ENCODE results near the gene HOXA13. TPM values are rescaled to one million over a fixed set of nuclear protein-coding genes. Genes with fewer than 3 reads are reported as not detected.

The HOXA13 gene
- total and polyA plus RNA-seq, 3 experiments from 2014 or later = not detected

DNA sequence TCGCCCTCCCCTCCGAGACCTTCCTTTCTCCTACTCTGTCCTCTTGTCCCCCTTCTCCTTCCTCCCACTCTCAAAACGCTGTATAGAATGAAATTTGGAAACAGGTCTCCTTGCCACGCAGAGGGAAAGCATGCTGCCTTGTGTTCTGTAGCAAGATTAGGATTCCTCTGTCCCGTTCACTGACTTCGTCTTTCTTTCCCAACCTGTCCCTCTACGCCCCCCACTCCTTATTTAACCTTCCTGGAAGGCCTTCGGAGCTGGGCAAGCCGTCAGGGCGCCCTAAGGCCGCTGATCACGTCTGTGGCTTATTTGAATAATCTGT, 35.9 kb downstream of the HOXA13 start:
- Histone ChIP-seq H3K36me3 (ENCODE audit: insufficient read depth, low read length) (no peaks in the 10 kb centered on the region), H3K27ac (ENCODE audit: low read depth, low read length) (no peak overlapping the region), H3K9me3 (ENCODE audit: low read length) (no peaks in the 10 kb centered on the region), H3K4me3 (ENCODE audit: low read length) (no peak overlapping the region), H3K27me3 (ENCODE audit: insufficient read depth, low read length, poor library complexity, severe bottlenecking) (peaks cover 88% of the 10 kb centered on the region), H3K4me1 (ENCODE audit: insufficient read depth, low read length) (peaks cover 32% of the 10 kb centered on the region)
- no peak for DNase-seq
- CTCF ChIA-PET = interaction anchor here (5.6 kb wide), 1 partner anchor 13 kb away, joined by 71 read pairs; the partner anchor contains the start of gene HOXA3
- POLR2A ChIA-PET = no interaction called here
- H3K9me3 Mint-ChIP-seq = peaks cover 0 to 7% (median 0%) of the 10 kb centered on the region in 5 donors
- H3K27me3 Mint-ChIP-seq = peaks cover 86 to 88% of the 10 kb centered on the region in 2 donors
- peak overlapping the region in 3 of 8 donors; percentile 5 to 41 (median 21) for H3K27ac Mint-ChIP-seq
- no peaks in the 10 kb centered on the region for H3K36me3 Mint-ChIP-seq
- H3K4me1 Mint-ChIP-seq = peaks cover 23 to 34% (median 26%) of the 10 kb centered on the region in 3 donors
- H3K4me3 Mint-ChIP-seq = peak overlapping the region in 5 of 7 donors; percentile 13 to 37 (median 32)

- Histone ChIP-seq H3K4me1 (ENCODE audit: insufficient read depth, low read length) (peaks cover 32% of the 10 kb centered on the region), H3K36me3 (ENCODE audit: insufficient read depth, low read length) (no peaks in the 10 kb centered on the region), H3K27ac (ENCODE audit: low read depth, low read length) (no peak overlapping the region), H3K9me3 (ENCODE audit: low read length) (no peaks in the 10 kb centered on the region), H3K27me3 (ENCODE audit: insufficient read depth, low read length, poor library complexity, severe bottlenecking) (peaks cover 88% of the 10 kb centered on the region), H3K4me3 (ENCODE audit: low read length) (no peak overlapping the region)
- Mint-ChIP-seq H3K36me3 (no peaks in the 10 kb centered on the region), H3K4me3 (peak overlapping the region in 3 of 7 donors; percentile 23 to 37 (median 32)), H3K4me1 (peaks cover 23 to 34% (median 25%) of the 10 kb centered on the region in 3 donors), H3K27me3 (peaks cover 86 to 88% of the 10 kb centered on the region in 2 donors), H3K27ac (peak overlapping the region in 5 of 8 donors; percentile 5 to 41 (median 21)), H3K9me3 (peaks cover 0 to 4% (median 0%) of the 10 kb centered on the region in 5 donors)
- CTCF ChIA-PET = interaction anchor here (1.0 to 5.6 kb wide), 8 partner anchors 8 to 798 kb away, joined by 3 to 71 read pairs (median 20); partner anchors contain the start of genes HOXA11 and HOXA3
- POLR2A ChIA-PET = no interaction called here
- peak in 1 of 5 donors; percentile 39 for DNase-seq
Observed at GRCh38 chr7:27163288-27164044, 36.4 kb downstream of the HOXA13 start.

DNA sequence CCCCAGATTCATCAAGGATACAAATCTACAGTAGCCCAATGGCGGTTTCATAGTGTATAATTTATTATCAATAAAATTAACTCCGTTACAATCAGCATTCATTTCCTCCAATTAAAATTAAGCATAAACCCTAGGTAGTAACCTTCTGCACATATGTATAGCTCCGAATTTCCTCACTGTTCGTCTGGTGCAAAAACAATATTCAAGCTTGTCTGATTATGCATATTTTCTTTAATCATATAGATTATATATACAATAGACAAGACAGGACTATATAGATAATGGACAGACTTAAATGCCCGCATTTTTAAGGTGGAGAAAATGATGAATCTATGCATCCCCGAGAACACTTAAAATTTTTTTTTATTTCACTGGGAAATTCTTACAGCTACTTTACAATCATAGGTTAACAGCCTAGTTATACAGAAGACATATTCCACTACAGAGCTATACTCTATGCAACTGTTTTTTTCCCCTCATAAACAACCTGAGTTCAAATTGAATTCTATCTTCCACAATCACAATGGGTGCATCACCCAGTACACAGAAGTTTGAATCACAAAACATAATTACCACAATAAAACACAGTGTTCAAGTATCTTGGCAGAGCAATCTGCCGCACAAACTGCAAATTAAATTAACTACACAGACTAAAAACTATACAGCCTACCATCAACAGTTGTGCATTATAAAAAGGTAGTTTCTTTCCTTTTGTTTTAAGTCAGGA, 37.2 kb downstream of the HOXA13 start:
- Histone ChIP-seq H3K4me3 (ENCODE audit: low read length) (no peak overlapping the region), H3K9me3 (ENCODE audit: low read length) (no peaks in the 10 kb centered on the region), H3K27ac (ENCODE audit: low read depth, low read length) (no peak overlapping the region), H3K36me3 (ENCODE audit: insufficient read depth, low read length) (no peaks in the 10 kb centered on the region), H3K4me1 (ENCODE audit: insufficient read depth, low read length) (peaks cover 32% of the 10 kb centered on the region), H3K27me3 (ENCODE audit: insufficient read depth, low read length, poor library complexity, severe bottlenecking) (peaks cover 88% of the 10 kb centered on the region)
- no peak for DNase-seq
- Mint-ChIP-seq H3K36me3 (no peaks in the 10 kb centered on the region), H3K4me1 (peaks cover 23 to 41% (median 30%) of the 10 kb centered on the region in 3 donors), H3K27ac (peak overlapping the region in 1 of 8 donors; percentile 41), H3K4me3 (peak overlapping the region in 1 of 7 donors; percentile 31), H3K9me3 (peaks cover 0 to 7% (median 0%) of the 10 kb centered on the region in 5 donors), H3K27me3 (peaks cover 85 to 86% of the 10 kb centered on the region in 2 donors)
- POLR2A ChIA-PET = no interaction called here
- CTCF ChIA-PET = interaction anchor here (1.0 to 5.6 kb wide), 12 partner anchors 9 to 798 kb away, joined by 3 to 71 read pairs (median 14); partner anchors contain the start of genes HOXA11 and HOXA3

DNA sequence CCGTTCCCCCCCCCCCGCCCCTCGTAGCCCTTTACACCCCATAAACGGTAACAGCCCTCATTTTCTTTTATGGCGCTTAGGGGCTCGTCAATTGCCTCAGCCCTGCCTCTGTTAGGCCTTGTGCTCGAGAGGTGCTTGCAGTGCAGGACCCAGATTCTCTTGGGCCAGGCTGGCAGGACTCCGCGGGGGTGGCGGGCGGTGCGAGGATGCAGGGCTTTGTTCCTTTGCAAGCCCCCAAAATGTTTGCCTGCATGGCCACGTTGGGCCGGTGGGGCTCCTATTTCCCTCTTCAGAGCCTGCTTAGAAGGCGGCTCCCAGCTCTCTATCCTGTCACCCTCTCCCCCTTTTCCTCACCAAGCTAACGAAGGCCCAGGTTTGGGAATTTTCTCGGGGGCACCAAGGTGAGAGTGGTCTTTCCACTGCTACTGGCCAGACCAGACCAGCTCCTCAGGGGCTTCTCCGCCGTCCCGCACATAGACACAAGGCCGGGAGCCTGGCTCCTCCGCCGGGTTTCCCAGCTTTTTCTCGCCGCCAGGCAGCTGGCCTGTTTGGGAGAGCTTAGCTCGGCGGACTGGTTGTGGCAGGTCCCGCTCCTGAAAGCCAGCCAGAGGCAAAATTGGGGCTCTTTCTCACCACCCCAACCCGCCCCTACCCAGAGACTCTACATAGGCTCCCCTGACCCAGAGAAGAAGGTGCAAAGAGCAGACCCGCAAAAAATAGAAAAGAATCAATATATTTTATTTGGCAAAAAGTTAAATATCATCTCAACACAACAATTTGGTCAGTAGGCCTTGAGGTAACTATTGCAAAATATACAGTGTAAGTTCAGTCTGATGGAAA, 38.0 kb downstream of the HOXA13 start:
- H3K36me3 ChIP-seq (ENCODE audit: insufficient read depth, low read length) = no peaks in the 10 kb centered on the region
- CTCF ChIA-PET = interaction anchor here (0.7 to 5.6 kb wide), 15 partner anchors 10 to 1305 kb away, joined by 3 to 71 read pairs (median 14); partner anchors contain the start of genes HOXA11 and HOXA3
- H3K4me3 Mint-ChIP-seq = peak overlapping the region in 1 of 7 donors; percentile 31
- peaks cover 85 to 86% of the 10 kb centered on the region in 2 donors for H3K27me3 Mint-ChIP-seq
- H3K27me3 ChIP-seq (ENCODE audit: insufficient read depth, low read length, poor library complexity, severe bottlenecking) = peaks cover 84% of the 10 kb centered on the region
- H3K9me3 Mint-ChIP-seq = peaks cover 0 to 8% (median 0%) of the 10 kb centered on the region in 5 donors
- POLR2A ChIA-PET = interaction anchor here (1.2 kb wide), 1 partner anchor 11 kb away, joined by 3 read pairs; no protein-coding TSS in a partner anchor
- H3K4me1 ChIP-seq (ENCODE audit: insufficient read depth, low read length) = peaks cover 32% of the 10 kb centered on the region
- peak in 1 of 5 donors; percentile 43 for DNase-seq
- peak overlapping the region in 1 of 8 donors; percentile 41 for H3K27ac Mint-ChIP-seq
- no peak overlapping the region for H3K27ac ChIP-seq (ENCODE audit: low read depth, low read length)
- no peak overlapping the region for H3K4me3 ChIP-seq (ENCODE audit: low read length)
- H3K4me1 Mint-ChIP-seq = peaks cover 24 to 45% (median 30%) of the 10 kb centered on the region in 3 donors
- H3K36me3 Mint-ChIP-seq = no peaks in the 10 kb centered on the region
- no peaks in the 10 kb centered on the region for H3K9me3 ChIP-seq (ENCODE audit: low read length)

DNA sequence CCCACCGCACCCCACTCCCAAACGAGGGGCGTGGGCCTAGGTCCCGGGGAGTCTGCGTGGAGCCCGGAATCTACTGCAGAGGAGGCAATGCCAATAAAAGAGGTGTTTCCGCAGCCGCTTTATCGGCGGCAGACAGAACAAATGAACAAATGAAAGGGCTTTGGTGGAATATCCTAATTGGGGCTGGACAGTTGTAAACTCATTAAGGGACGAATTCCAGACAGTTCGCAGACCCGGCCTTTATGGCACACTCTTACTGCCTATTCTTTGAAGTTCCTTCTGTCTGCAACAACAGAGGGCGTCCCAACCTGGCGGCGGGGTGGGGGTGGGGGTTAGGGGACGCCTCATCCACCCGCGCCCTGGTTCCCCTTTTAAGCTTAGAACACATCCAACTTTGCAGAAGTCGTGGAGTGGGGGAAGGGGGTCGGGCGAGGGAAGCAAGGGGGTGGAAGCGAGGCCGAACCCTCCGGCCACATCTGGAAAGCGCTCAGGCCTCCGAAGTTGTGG, 38.6 kb downstream of the HOXA13 start:
- H3K9me3 Mint-ChIP-seq = peaks cover 0 to 8% (median 0%) of the 10 kb centered on the region in 5 donors
- Histone ChIP-seq H3K36me3 (ENCODE audit: insufficient read depth, low read length) (no peaks in the 10 kb centered on the region), H3K4me1 (ENCODE audit: insufficient read depth, low read length) (peaks cover 29% of the 10 kb centered on the region), H3K27ac (ENCODE audit: low read depth, low read length) (no peak overlapping the region), H3K27me3 (ENCODE audit: insufficient read depth, low read length, poor library complexity, severe bottlenecking) (peaks cover 81% of the 10 kb centered on the region), H3K9me3 (ENCODE audit: low read length) (no peaks in the 10 kb centered on the region), H3K4me3 (ENCODE audit: low read length) (peak overlapping the region; percentile 72)
- POLR2A ChIA-PET = interaction anchor here (1.2 kb wide), 1 partner anchor 11 kb away, joined by 3 read pairs; no protein-coding TSS in a partner anchor
- no peaks in the 10 kb centered on the region for H3K36me3 Mint-ChIP-seq
- H3K27me3 Mint-ChIP-seq = peaks cover 83 to 85% of the 10 kb centered on the region in 2 donors
- DNase-seq = no peak
- H3K4me3 Mint-ChIP-seq = peak overlapping the region; percentile 70 to 91 (median 81)
- H3K27ac Mint-ChIP-seq = peak overlapping the region in 3 of 8 donors; percentile 43 to 75 (median 47)
- H3K4me1 Mint-ChIP-seq = peaks cover 26 to 44% (median 34%) of the 10 kb centered on the region in 3 donors
- CTCF ChIA-PET = interaction anchor here (0.6 to 5.6 kb wide), 35 partner anchors 10 to 1305 kb away, joined by 3 to 71 read pairs (median 4); partner anchors contain the start of genes HOXA1 and HOXA3

DNA sequence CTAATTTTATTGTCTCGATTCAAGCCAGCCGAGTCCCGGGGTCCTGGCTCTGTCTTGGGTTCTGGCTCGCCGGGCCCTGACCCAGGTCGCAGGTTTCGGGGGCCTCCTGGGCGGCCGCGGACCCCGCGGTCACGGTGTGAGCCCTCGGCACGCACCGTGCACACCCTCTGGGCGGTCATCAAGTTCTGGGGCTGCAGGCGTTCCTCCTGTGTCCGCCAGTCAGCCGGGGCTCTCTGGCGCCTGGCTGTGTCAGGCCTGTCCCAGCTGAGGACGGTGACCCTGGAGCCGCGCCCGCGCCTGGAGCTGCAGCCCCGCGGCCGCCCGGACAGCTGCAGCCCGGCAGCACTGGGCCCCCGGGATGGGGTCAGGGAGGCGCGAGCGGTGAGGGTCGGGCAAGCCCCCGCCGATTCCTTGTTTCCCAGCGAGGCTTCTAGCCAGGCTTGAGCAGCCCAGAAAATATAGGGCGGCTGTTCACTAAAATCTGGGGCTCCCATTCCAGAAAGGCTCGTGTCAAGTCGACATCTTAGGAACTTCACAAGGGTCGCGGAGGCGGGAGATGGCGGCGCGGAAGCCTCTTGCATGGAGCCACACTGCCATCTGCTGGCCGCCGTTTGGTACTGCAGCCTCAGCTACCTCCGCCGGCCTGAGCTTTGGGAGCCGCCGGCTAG, 39.2 kb downstream of the HOXA13 start:
- H3K9me3 Mint-ChIP-seq = peaks cover 0 to 5% (median 0%) of the 10 kb centered on the region in 5 donors
- H3K27me3 Mint-ChIP-seq = peaks cover 84 to 87% of the 10 kb centered on the region in 2 donors
- Histone ChIP-seq H3K4me3 (ENCODE audit: low read length) (peak overlapping the region; percentile 72), H3K27ac (ENCODE audit: low read depth, low read length) (no peak overlapping the region), H3K36me3 (ENCODE audit: insufficient read depth, low read length) (no peaks in the 10 kb centered on the region), H3K9me3 (ENCODE audit: low read length) (no peaks in the 10 kb centered on the region), H3K4me1 (ENCODE audit: insufficient read depth, low read length) (peaks cover 30% of the 10 kb centered on the region), H3K27me3 (ENCODE audit: insufficient read depth, low read length, poor library complexity, severe bottlenecking) (peaks cover 81% of the 10 kb centered on the region)
- DNase-seq = peak; percentile 77 to 89 (median 79)
- ChIA-PET POLR2A (interaction anchor here (1.2 kb wide), 1 partner anchor 10 kb away, joined by 3 read pairs; no protein-coding TSS in a partner anchor), CTCF (interaction anchor here (0.6 to 5.6 kb wide), 34 partner anchors 10 to 1304 kb away, joined by 3 to 71 read pairs (median 4); partner anchors contain the start of genes HOXA1 and HOXA3)
- H3K4me3 Mint-ChIP-seq = peak overlapping the region; percentile 78 to 91 (median 82)
- H3K27ac Mint-ChIP-seq = peak overlapping the region in 3 of 8 donors; percentile 43 to 75 (median 47)
- H3K36me3 Mint-ChIP-seq = no peaks in the 10 kb centered on the region
- peaks cover 27 to 46% (median 36%) of the 10 kb centered on the region in 3 donors for H3K4me1 Mint-ChIP-seq
